ENCODE data around the gene CGRRF1.

DNA sequence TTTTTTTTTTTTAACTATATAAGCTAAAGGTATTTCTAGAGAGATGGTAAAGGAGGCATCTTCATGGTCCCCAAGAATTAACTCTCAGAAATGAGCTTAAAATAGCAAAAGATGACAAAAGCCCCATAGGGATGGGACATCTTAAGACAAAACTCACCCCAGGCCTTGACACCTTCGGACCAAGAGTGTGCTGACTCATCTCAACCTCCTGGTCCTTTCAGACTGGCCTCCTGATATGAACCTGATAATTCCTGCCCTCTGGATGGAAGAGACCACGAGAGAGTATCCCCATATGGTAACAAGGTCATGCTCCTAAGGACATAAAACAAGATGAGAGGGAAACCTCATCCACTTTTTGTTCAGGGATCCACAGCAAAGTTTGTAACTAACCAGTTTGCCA lies 12.5 kb upstream of the CGRRF1 start:
- TF ChIP-seq, protein P1, sequence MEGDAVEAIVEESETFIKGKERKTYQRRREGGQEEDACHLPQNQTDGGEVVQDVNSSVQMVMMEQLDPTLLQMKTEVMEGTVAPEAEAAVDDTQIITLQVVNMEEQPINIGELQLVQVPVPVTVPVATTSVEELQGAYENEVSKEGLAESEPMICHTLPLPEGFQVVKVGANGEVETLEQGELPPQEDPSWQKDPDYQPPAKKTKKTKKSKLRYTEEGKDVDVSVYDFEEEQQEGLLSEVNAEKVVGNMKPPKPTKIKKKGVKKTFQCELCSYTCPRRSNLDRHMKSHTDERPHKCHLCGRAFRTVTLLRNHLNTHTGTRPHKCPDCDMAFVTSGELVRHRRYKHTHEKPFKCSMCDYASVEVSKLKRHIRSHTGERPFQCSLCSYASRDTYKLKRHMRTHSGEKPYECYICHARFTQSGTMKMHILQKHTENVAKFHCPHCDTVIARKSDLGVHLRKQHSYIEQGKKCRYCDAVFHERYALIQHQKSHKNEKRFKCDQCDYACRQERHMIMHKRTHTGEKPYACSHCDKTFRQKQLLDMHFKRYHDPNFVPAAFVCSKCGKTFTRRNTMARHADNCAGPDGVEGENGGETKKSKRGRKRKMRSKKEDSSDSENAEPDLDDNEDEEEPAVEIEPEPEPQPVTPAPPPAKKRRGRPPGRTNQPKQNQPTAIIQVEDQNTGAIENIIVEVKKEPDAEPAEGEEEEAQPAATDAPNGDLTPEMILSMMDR (IDR thresholded peaks at IDR 0.05; ENCODE audit: insufficient read depth, low read length, poor library complexity, severe bottlenecking): no peak
- TF ChIP-seq EZH2phosphoT487 (conservative IDR thresholded peaks at IDR 0.05; ENCODE audit: low read length): no peak
